SU-DHL-6 (cell line): ENCODE results near the gene ALG11.

Source experiments
- CTCF ChIP-seq: fragments of 200-600 bp; sonication (generic); IDR thresholded peaks from one replicate; pipeline ENCODE4 v1.5.1; 2017; ENCODE audit warnings: antibody characterized with exemption, mild to moderate bottlenecking, low read length, moderate library complexity; ENCODE audit not compliant: insufficient read depth, poor library complexity, severe bottlenecking
- EZH2phosphoT487 ChIP-seq: fragments of 200-600 bp; sonication (generic), shearing (Covaris generic); conservative IDR thresholded peaks from 2 replicates; pipeline ENCODE4 v1.6.1; 2018; ENCODE audit warnings: mild to moderate bottlenecking, antibody characterized with exemption, low read length, moderate library complexity, mixed read lengths

- TF ChIP-seq CTCF (no peak), EZH2phosphoT487 (no peak)
Observed at GRCh38 chr13:51998723-51999509, 13.3 kb upstream of the ALG11 start.
